HEK293 (cell line): ENCODE results near the gene SIAE.
A peak's percentile ranks its signal among the peaks of the same experiment; 100 is the strongest.

Experiments
- CTCF ChIA-PET: fragments of 350-600 bp; formaldehyde crosslinking; extraction: SDS; loops from one replicate; lab custom pipeline; 2021; ENCODE audit warnings: antibody characterized with exemption; lab: Yijun Ruan, JAX
- POLR2A ChIA-PET: fragments of 300-600 bp; formaldehyde crosslinking; extraction: SDS; loops from one replicate; lab custom pipeline; 2020; ENCODE audit warnings: antibody characterized with exemption, inconsistent platforms; lab: Yijun Ruan, JAX
- H3K27ac ChIP-seq: fragments of 200-500 bp; sonication (Bioruptor generic); 2 replicates; pipeline ENCODE4 v1.5.1; 2014; ENCODE audit warnings: low read depth, low read length, control low read depth, inconsistent platforms; ENCODE audit errors: extremely low read depth
- H3K36me3 ChIP-seq, 2 experiments: fragments of 200-500 bp in 1 of 2; sonication (Bioruptor generic) in 1 of 2; 1 replicate in 1 of 2; 2 replicates in 1 of 2; pipeline ENCODE4 v1.5.1; 2014 to 2017; ENCODE audit warnings: inconsistent platforms in 2 of 2, low read length in 2 of 2; ENCODE audit not compliant: control insufficient read depth in 2 of 2, insufficient read depth in 1 of 2
- H3K4me1 ChIP-seq: fragments of 200-500 bp; sonication (Bioruptor generic); 2 replicates; pipeline ENCODE4 v1.5.1; 2014; ENCODE audit warnings: mild to moderate bottlenecking, low read length, inconsistent platforms; ENCODE audit not compliant: control insufficient read depth, insufficient read depth
- H3K4me3 ChIP-seq: 2 replicates; pipeline ENCODE4 v1.5.1; 2011; ENCODE audit warnings: low read depth, mild to moderate bottlenecking, control low read depth, low read length, moderate library complexity
- H3K9me3 ChIP-seq: fragments of 200-500 bp; sonication (Bioruptor generic); 2 replicates; pipeline ENCODE4 v1.5.1; 2014; ENCODE audit warnings: low read depth, low read length, inconsistent platforms; ENCODE audit not compliant: control insufficient read depth, insufficient read depth
- BCL11B ChIP-seq: fragments of 450-650 bp; formaldehyde crosslinking; IDR thresholded peaks from 2 replicates; pipeline ENCODE4 v1.5.1; 2016; ENCODE audit warnings: low read depth, missing biosample characterization, missing genetic modification characterization
- GLI2 ChIP-seq: fragments of 450-650 bp; formaldehyde crosslinking; IDR thresholded peaks from 2 replicates; pipeline ENCODE4; 2017; ENCODE audit warnings: missing biosample characterization, missing genetic modification characterization, low read depth, borderline replicate concordance
- HOXC10 ChIP-seq: sonication (generic); formaldehyde crosslinking; IDR thresholded peaks from 2 replicates; pipeline ENCODE4 v1.8.1; 2023; ENCODE audit warnings: mild to moderate bottlenecking, missing genetic modification reagents
- OVOL3 ChIP-seq: fragments of 450-650 bp; formaldehyde crosslinking; IDR thresholded peaks from 2 replicates; pipeline ENCODE4 v1.5.1; 2016; ENCODE audit warnings: missing biosample characterization, missing genetic modification characterization
- WT1 ChIP-seq: fragments of 450-650 bp; formaldehyde crosslinking; IDR thresholded peaks from 2 replicates; pipeline ENCODE4 v1.5.1; 2016; ENCODE audit warnings: missing biosample characterization, missing genetic modification characterization
- ZNF10 ChIP-seq: fragments of 450-650 bp; formaldehyde crosslinking; IDR thresholded peaks from 2 replicates; pipeline ENCODE4 v1.5.1; 2017; ENCODE audit warnings: missing biosample characterization, missing genetic modification characterization
- ZNF121 ChIP-seq: fragments of 450-650 bp; formaldehyde crosslinking; IDR thresholded peaks from 2 replicates; pipeline ENCODE4 v1.5.1; 2016; ENCODE audit warnings: missing biosample characterization, missing genetic modification characterization
- ZNF223 ChIP-seq: fragments of 450-650 bp; formaldehyde crosslinking; IDR thresholded peaks from 2 replicates; pipeline ENCODE4 v1.5.1; 2016; ENCODE audit warnings: missing biosample characterization, missing genetic modification characterization
- ZNF23 ChIP-seq: fragments of 450-650 bp; formaldehyde crosslinking; IDR thresholded peaks from 2 replicates; pipeline ENCODE4 v1.5.1; 2016; ENCODE audit warnings: missing biosample characterization, missing genetic modification characterization, borderline replicate concordance
- ZNF354C ChIP-seq: fragments of 450-650 bp; formaldehyde crosslinking; IDR thresholded peaks from 2 replicates; pipeline ENCODE4 v1.5.1; 2016; ENCODE audit warnings: missing biosample characterization, missing genetic modification characterization, low read depth, borderline replicate concordance
- ZNF394 ChIP-seq: fragments of 450-650 bp; formaldehyde crosslinking; IDR thresholded peaks from 2 replicates; pipeline ENCODE4 v1.5.1; 2016; ENCODE audit warnings: missing biosample characterization, missing genetic modification characterization, mild to moderate bottlenecking, moderate library complexity, borderline replicate concordance
- ZNF404 ChIP-seq: fragments of 450-650 bp; formaldehyde crosslinking; IDR thresholded peaks from 2 replicates; pipeline ENCODE4 v1.5.1; 2017; ENCODE audit warnings: missing biosample characterization, missing genetic modification characterization
- ZNF514 ChIP-seq: fragments of 450-650 bp; formaldehyde crosslinking; IDR thresholded peaks from 2 replicates; pipeline ENCODE4 v1.5.1; 2016; ENCODE audit warnings: missing biosample characterization, missing genetic modification characterization
- ZNF549 ChIP-seq: fragments of 450-650 bp; IDR thresholded peaks from 2 replicates; pipeline ENCODE4 v1.5.1; 2018; ENCODE audit warnings: missing biosample characterization, missing genetic modification characterization, mild to moderate bottlenecking, inconsistent platforms, moderate library complexity
- ZNF629 ChIP-seq: fragments of 450-650 bp; formaldehyde crosslinking; IDR thresholded peaks from 2 replicates; pipeline ENCODE4 v1.5.1; 2017; ENCODE audit warnings: missing biosample characterization, missing genetic modification characterization
- ZNF664 ChIP-seq: fragments of 450-650 bp; formaldehyde crosslinking; IDR thresholded peaks from 2 replicates; pipeline ENCODE4 v1.5.1; 2016; ENCODE audit warnings: missing biosample characterization, missing genetic modification characterization
- ZNF677 ChIP-seq: fragments of 450-650 bp; IDR thresholded peaks from 2 replicates; pipeline ENCODE4 v1.5.0; 2018; ENCODE audit warnings: missing biosample characterization, mild to moderate bottlenecking, missing genetic modification characterization, moderate library complexity
- ZSCAN23 ChIP-seq: fragments of 450-650 bp; formaldehyde crosslinking; IDR thresholded peaks from 2 replicates; pipeline ENCODE4 v1.5.1; 2016; ENCODE audit warnings: missing biosample characterization, missing genetic modification characterization
- TF ChIP-seq, protein P1 (sequence below): fragments of 450-650 bp; formaldehyde crosslinking; IDR thresholded peaks from 2 replicates; pipeline ENCODE4 v1.5.1; 2017; ENCODE audit warnings: missing biosample characterization, missing genetic modification characterization
- TF ChIP-seq, protein P2 (sequence below): fragments of 450-650 bp; formaldehyde crosslinking; IDR thresholded peaks from 2 replicates; pipeline ENCODE4 v1.5.1; 2016; ENCODE audit warnings: missing biosample characterization, missing genetic modification characterization, borderline replicate concordance
- TF ChIP-seq, protein P3 (sequence below): fragments of 450-650 bp; formaldehyde crosslinking; IDR thresholded peaks from 2 replicates; pipeline ENCODE4 v1.5.1; 2016; ENCODE audit warnings: missing biosample characterization, missing genetic modification characterization, low read depth
- TF ChIP-seq, protein P4 (sequence below): IDR thresholded peaks from 2 replicates; pipeline ENCODE4 v1.6.1; 2011; ENCODE audit warnings: mild to moderate bottlenecking, low read depth, low read length, borderline replicate concordance

The SIAE gene

DNA sequence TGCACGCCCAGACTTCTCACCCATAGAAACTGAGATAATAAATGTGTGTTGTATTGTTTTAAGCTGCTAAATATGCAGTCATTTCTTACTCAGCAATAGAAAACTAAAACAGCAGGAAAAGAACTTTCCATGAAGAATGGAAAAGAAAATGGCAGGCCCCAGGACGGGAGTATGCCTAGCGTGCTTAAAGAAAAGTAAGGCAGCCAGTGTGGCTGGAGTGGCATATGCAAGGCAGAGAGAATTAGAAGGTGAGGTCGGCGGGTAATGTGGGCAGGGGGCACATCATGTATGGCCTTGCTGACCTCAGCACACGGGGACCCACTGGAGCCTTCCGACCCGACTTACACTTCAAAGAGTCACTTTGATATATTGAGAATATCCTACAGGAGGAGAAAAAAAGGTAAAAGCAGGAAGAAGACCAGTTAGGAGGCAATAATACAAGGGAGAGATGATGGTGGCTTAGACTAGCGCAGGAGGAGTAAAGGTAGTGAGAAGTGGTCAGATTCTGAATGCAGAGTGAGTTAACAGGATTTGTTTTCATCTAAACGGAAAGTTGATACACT lies 30.4 kb downstream of the SIAE start (continued):
- TF ChIP-seq, protein P1, sequence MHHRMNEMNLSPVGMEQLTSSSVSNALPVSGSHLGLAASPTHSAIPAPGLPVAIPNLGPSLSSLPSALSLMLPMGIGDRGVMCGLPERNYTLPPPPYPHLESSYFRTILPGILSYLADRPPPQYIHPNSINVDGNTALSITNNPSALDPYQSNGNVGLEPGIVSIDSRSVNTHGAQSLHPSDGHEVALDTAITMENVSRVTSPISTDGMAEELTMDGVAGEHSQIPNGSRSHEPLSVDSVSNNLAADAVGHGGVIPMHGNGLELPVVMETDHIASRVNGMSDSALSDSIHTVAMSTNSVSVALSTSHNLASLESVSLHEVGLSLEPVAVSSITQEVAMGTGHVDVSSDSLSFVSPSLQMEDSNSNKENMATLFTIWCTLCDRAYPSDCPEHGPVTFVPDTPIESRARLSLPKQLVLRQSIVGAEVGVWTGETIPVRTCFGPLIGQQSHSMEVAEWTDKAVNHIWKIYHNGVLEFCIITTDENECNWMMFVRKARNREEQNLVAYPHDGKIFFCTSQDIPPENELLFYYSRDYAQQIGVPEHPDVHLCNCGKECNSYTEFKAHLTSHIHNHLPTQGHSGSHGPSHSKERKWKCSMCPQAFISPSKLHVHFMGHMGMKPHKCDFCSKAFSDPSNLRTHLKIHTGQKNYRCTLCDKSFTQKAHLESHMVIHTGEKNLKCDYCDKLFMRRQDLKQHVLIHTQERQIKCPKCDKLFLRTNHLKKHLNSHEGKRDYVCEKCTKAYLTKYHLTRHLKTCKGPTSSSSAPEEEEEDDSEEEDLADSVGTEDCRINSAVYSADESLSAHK (tag by site-specific recombination), result no peak
- TF ChIP-seq ZNF629 (no peak), ZSCAN23 (tag by site-specific recombination) (no peak), HOXC10 (CRISPR knock-in tag) (no peak), ZNF677 (no peak), ZNF394 (tag by site-specific recombination) (no peak), ZNF514 (tag by site-specific recombination) (no peak)
- TF ChIP-seq, all 188 proteins: peak for 0

DNA sequence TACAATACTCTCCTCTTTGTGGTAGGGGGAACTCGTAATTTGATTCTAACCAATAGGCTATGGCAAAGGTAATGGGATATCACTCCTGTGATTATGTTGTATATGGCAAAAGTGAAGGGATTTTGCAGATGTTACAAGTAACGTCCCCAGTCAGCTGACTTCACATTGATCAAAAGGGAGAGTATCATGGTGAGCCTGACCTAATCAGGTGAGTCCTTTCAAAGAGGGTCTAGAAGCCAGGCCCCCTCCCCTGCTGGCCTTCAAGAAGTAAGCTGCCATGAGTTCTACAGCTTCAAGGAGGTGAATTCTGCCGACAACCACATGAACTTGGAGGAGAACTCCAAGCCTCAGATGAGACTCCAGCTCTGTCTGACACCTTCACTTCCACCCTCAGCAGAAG lies 30.9 kb downstream of the SIAE start:
- no peak for TF ChIP-seq GLI2 (tag by site-specific recombination)
- no peak for TF ChIP-seq ZNF223
- peak; percentile 94 for TF ChIP-seq ZNF10 (tag by site-specific recombination)
- no peak for TF ChIP-seq ZNF121 (tag by site-specific recombination)
- no peak for TF ChIP-seq BCL11B
- POLR2A ChIA-PET, result no interaction called here
- H3K4me3 ChIP-seq, result no peak overlapping the region
- H3K27ac ChIP-seq, result no peak overlapping the region
- peaks cover 0 to 24% of the 10 kb centered on the region in 2 experiments; a peak in 1 of 3 replicates for H3K36me3 ChIP-seq
- H3K4me1 ChIP-seq, result no peaks in the 10 kb centered on the region
- no peaks in the 10 kb centered on the region for H3K9me3 ChIP-seq
- CTCF ChIA-PET, result interaction anchor here (0.7 to 4.8 kb wide), 10 partner anchors 9 to 240 kb away, joined by 4 to 53 read pairs (median 7); partner anchors contain the start of genes SIAE and SPA17

DNA sequence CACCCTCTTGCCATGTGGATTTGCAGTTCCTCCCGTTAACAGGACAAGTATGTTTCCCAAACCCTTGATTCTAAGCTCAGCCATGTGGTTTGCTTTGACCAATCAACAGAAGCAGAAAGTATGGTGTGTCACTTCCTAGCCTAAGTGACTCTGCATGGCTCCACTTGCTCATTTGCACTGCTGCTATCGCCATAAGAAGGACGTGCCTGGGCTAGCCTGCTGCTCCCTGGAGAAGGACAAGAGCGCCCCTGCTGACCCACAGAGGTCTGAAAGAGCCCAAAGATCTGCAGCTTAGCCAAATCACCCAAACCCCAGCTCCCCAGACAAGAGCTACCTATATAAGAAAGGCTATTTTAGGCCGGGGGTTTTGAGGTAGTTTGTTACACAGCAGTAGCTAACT lies 32.9 kb downstream of the SIAE start:
- CTCF ChIA-PET, result interaction anchor here (0.5 to 1.5 kb wide), 2 partner anchors 197 to 268 kb away, joined by 3 read pairs; no protein-coding TSS in a partner anchor
- Histone ChIP-seq H3K4me1 (no peaks in the 10 kb centered on the region), H3K9me3 (no peaks in the 10 kb centered on the region), H3K27ac (no peak overlapping the region), H3K4me3 (no peak overlapping the region), H3K36me3 (peaks cover 0 to 44% of the 10 kb centered on the region in 2 experiments; a peak in 1 of 3 replicates)
- POLR2A ChIA-PET, result interaction anchor here (1.8 kb wide), 1 partner anchor 18 kb away, joined by 6 read pairs; the partner anchor contains the start of gene TBRG1
- no peak for TF ChIP-seq ZNF23 (tag by site-specific recombination)
- TF ChIP-seq ZNF664 (tag by site-specific recombination), result no peak
- TF ChIP-seq ZNF394 (tag by site-specific recombination), result no peak
- TF ChIP-seq ZNF549, result no peak
- TF ChIP-seq, protein P2, sequence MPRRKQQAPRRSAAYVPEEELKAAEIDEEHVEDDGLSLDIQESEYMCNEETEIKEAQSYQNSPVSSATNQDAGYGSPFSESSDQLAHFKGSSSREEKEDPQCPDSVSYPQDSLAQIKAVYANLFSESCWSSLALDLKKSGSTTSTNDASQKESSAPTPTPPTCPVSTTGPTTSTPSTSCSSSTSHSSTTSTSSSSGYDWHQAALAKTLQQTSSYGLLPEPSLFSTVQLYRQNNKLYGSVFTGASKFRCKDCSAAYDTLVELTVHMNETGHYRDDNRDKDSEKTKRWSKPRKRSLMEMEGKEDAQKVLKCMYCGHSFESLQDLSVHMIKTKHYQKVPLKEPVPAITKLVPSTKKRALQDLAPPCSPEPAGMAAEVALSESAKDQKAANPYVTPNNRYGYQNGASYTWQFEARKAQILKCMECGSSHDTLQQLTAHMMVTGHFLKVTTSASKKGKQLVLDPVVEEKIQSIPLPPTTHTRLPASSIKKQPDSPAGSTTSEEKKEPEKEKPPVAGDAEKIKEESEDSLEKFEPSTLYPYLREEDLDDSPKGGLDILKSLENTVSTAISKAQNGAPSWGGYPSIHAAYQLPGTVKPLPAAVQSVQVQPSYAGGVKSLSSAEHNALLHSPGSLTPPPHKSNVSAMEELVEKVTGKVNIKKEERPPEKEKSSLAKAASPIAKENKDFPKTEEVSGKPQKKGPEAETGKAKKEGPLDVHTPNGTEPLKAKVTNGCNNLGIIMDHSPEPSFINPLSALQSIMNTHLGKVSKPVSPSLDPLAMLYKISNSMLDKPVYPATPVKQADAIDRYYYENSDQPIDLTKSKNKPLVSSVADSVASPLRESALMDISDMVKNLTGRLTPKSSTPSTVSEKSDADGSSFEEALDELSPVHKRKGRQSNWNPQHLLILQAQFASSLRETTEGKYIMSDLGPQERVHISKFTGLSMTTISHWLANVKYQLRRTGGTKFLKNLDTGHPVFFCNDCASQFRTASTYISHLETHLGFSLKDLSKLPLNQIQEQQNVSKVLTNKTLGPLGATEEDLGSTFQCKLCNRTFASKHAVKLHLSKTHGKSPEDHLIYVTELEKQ, result no peak
- TF ChIP-seq ZNF354C (tag by site-specific recombination), result no peak
- TF ChIP-seq, protein P3, sequence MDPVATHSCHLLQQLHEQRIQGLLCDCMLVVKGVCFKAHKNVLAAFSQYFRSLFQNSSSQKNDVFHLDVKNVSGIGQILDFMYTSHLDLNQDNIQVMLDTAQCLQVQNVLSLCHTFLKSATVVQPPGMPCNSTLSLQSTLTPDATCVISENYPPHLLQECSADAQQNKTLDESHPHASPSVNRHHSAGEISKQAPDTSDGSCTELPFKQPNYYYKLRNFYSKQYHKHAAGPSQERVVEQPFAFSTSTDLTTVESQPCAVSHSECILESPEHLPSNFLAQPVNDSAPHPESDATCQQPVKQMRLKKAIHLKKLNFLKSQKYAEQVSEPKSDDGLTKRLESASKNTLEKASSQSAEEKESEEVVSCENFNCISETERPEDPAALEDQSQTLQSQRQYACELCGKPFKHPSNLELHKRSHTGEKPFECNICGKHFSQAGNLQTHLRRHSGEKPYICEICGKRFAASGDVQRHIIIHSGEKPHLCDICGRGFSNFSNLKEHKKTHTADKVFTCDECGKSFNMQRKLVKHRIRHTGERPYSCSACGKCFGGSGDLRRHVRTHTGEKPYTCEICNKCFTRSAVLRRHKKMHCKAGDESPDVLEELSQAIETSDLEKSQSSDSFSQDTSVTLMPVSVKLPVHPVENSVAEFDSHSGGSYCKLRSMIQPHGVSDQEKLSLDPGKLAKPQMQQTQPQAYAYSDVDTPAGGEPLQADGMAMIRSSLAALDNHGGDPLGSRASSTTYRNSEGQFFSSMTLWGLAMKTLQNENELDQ (tag by site-specific recombination), result no peak
- TF ChIP-seq, protein P4, sequence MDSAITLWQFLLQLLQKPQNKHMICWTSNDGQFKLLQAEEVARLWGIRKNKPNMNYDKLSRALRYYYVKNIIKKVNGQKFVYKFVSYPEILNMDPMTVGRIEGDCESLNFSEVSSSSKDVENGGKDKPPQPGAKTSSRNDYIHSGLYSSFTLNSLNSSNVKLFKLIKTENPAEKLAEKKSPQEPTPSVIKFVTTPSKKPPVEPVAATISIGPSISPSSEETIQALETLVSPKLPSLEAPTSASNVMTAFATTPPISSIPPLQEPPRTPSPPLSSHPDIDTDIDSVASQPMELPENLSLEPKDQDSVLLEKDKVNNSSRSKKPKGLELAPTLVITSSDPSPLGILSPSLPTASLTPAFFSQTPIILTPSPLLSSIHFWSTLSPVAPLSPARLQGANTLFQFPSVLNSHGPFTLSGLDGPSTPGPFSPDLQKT, result no peak
- TF ChIP-seq OVOL3 (tag by site-specific recombination), result no peak
- TF ChIP-seq WT1 (tag by site-specific recombination), result no peak
- TF ChIP-seq ZNF404, result no peak
